ENCODE measurements around the gene CDKAL1. TPM values are rescaled to one million over a fixed set of nuclear protein-coding genes. Genes with fewer than 3 reads are reported as not detected.
"Not testable (repeated sequence)": the region's sequence is repeated elsewhere in the genome, so short reads cannot be mapped to it uniquely, and the experiment has no call there.

CDKAL1 gene
- total RNA-seq, 2 donors from 2014 or later: 12.1 to 19.0 TPM

- TF ChIP-seq, protein P1, sequence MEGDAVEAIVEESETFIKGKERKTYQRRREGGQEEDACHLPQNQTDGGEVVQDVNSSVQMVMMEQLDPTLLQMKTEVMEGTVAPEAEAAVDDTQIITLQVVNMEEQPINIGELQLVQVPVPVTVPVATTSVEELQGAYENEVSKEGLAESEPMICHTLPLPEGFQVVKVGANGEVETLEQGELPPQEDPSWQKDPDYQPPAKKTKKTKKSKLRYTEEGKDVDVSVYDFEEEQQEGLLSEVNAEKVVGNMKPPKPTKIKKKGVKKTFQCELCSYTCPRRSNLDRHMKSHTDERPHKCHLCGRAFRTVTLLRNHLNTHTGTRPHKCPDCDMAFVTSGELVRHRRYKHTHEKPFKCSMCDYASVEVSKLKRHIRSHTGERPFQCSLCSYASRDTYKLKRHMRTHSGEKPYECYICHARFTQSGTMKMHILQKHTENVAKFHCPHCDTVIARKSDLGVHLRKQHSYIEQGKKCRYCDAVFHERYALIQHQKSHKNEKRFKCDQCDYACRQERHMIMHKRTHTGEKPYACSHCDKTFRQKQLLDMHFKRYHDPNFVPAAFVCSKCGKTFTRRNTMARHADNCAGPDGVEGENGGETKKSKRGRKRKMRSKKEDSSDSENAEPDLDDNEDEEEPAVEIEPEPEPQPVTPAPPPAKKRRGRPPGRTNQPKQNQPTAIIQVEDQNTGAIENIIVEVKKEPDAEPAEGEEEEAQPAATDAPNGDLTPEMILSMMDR (IDR thresholded peaks at IDR 0.05): no peak
- no peak for TF ChIP-seq POLR2A (IDR thresholded peaks at IDR 0.05)
- no peak for TF ChIP-seq POLR2AphosphoS5 (IDR thresholded peaks at IDR 0.05)
- Histone ChIP-seq H3K9me3 (no peaks in the 10 kb centered on the region), H3K36me3 (no peaks in the 10 kb centered on the region), H3K4me3 (no peak overlapping the region), H3K4me1 (replicated peaks) (no peaks in the 10 kb centered on the region), H3K27ac (no peak overlapping the region), H3K27me3 (replicated peaks; ENCODE audit: insufficient read depth) (no peaks in the 10 kb centered on the region)
- intact Hi-C loops (cut with DNase I): no loop called here
- DNase-seq (ENCODE audit: low spot score): no peak
Observed at GRCh38 chr6:21051777-21052176, 517.5 kb downstream of the CDKAL1 start.

- Histone ChIP-seq H3K4me1 (replicated peaks) (no peaks in the 10 kb centered on the region), H3K9me3 (no peaks in the 10 kb centered on the region), H3K36me3 (no peaks in the 10 kb centered on the region), H3K27ac (no peak overlapping the region), H3K27me3 (replicated peaks; ENCODE audit: insufficient read depth) (no peaks in the 10 kb centered on the region), H3K4me3 (no peak overlapping the region)
- no peak for TF ChIP-seq POLR2A (IDR thresholded peaks at IDR 0.05)
- intact Hi-C loops (cut with DNase I): no loop called here
- no peak for DNase-seq (ENCODE audit: low spot score)
- 89% methylated on average over 4 of the region's 4 CpGs for WGBS
Observed at GRCh38 chr6:21053612-21054011, 519.4 kb downstream of the CDKAL1 start.

- H3K27me3 ChIP-seq (replicated peaks; ENCODE audit: insufficient read depth); DNase-seq (ENCODE audit: low spot score); H3K27ac ChIP-seq; H3K9me3 ChIP-seq; H3K36me3 ChIP-seq; H3K4me1 ChIP-seq (replicated peaks); H3K4me3 ChIP-seq; intact Hi-C loops (cut with DNase I): not testable (repeated sequence)
- 95% methylated on average over 2 of the region's 2 CpGs for WGBS
Observed at GRCh38 chr6:21055480-21055879, 521.2 kb downstream of the CDKAL1 start.

DNA sequence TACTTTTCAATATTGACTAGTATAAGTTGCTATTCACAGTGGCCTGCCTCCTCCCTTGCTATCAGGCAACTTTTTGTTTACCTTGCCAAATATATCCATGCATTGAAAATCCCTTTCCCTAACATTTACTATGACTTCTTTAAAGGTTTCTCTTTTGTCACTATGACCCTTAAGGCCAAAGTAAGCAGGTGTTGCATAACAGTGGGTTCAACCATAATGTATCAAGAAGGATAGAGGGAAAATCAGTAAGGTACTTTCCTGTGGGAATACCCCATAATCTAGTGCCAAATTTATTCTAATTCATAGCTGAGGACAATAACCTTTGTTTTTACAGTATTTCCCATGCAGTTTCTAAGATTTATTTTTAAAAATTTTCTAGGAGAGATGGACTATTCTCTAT lies 527.6 kb downstream of the CDKAL1 start:
- Histone ChIP-seq H3K36me3 (peaks cover 0 to 4% of the 10 kb centered on the region in 2 donors), H3K27ac (no peak overlapping the region), H3K27me3 (replicated peaks; ENCODE audit: insufficient read depth) (no peaks in the 10 kb centered on the region), H3K4me1 (replicated peaks) (no peaks in the 10 kb centered on the region), H3K4me3 (no peak overlapping the region), H3K9me3 (no peaks in the 10 kb centered on the region)
- no peak for DNase-seq (ENCODE audit: low spot score)
- intact Hi-C loops (cut with DNase I): no loop called here
- TF ChIP-seq, protein P1 (IDR thresholded peaks at IDR 0.05): no peak
- no peak for TF ChIP-seq POLR2A (IDR thresholded peaks at IDR 0.05)
- no peak for TF ChIP-seq POLR2AphosphoS5 (IDR thresholded peaks at IDR 0.05)

- TF ChIP-seq, protein P1 (IDR thresholded peaks at IDR 0.05): no peak
- TF ChIP-seq POLR2AphosphoS5 (IDR thresholded peaks at IDR 0.05) (no peak), POLR2A (IDR thresholded peaks at IDR 0.05) (no peak)
- intact Hi-C loops (cut with DNase I): no loop called here
- H3K27me3 ChIP-seq (replicated peaks; ENCODE audit: insufficient read depth): no peaks in the 10 kb centered on the region
- H3K4me3 ChIP-seq: no peak overlapping the region
- no peaks in the 10 kb centered on the region for H3K9me3 ChIP-seq
- H3K27ac ChIP-seq: no peak overlapping the region
- H3K36me3 ChIP-seq: peaks cover 0 to 4% of the 10 kb centered on the region in 2 donors
- no peak for DNase-seq (ENCODE audit: low spot score)
- no peaks in the 10 kb centered on the region for H3K4me1 ChIP-seq (replicated peaks)
- WGBS: 12% methylated on average over 1 of the region's 1 CpG
Observed at GRCh38 chr6:21064756-21065340, 530.6 kb downstream of the CDKAL1 start.

DNA sequence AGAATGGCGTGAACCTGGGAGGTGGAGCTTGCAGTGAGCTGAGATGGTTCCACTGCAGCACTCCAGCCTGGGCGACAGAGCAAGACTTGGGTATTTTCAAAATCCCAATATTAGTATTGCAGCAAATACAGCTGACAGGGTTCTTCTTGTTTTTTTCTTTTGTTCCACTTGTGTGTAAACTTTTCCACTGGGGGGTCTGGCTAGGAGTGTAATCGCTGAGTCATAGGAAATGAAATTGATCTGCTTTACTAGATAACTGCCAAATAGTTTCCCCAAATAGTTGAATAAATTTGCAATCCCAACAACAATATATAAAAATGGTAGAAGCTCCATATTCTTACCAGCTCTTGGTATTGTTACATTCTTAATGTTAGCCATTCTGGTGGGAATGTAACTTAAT lies 533.3 kb downstream of the CDKAL1 start:
- TF ChIP-seq POLR2A (IDR thresholded peaks at IDR 0.05) (no peak), POLR2AphosphoS5 (IDR thresholded peaks at IDR 0.05) (no peak)
- TF ChIP-seq, protein P1 (IDR thresholded peaks at IDR 0.05): no peak
- WGBS: 93% methylated on average over 3 of the region's 3 CpGs

More for the DNA sequence above, 533.3 kb downstream of the CDKAL1 start:
- intact Hi-C loops (cut with DNase I): no loop called here
- Histone ChIP-seq H3K4me1 (replicated peaks) (no peaks in the 10 kb centered on the region), H3K27me3 (replicated peaks; ENCODE audit: insufficient read depth) (no peaks in the 10 kb centered on the region), H3K4me3 (no peak overlapping the region), H3K27ac (no peak overlapping the region), H3K9me3 (no peaks in the 10 kb centered on the region), H3K36me3 (peaks cover 0 to 4% of the 10 kb centered on the region in 2 donors)
- DNase-seq (ENCODE audit: low spot score): no peak

Data from prostate gland (tissue), 2 donors.